Endothelial cell (in vitro differentiated cells): ENCODE measurements around the gene SLC38A10. TPM values are rescaled to one million over a fixed set of nuclear protein-coding genes. Genes with fewer than 3 reads are reported as not detected.
"Not testable (repeated sequence)": the region's sequence is repeated elsewhere in the genome, so short reads cannot be mapped to it uniquely, and the experiment has no call there.

Source experiments
- DNase-seq: peaks from one replicate; pipeline ENCODE4 v3.0.0; 2021; ENCODE audit warnings: low spot score
- H3K27ac Mint-ChIP-seq: one replicate; pipeline ENCODE4 v1.8.0; 2021; ENCODE audit warnings: mixed read lengths, inconsistent platforms; ENCODE audit not compliant: unreplicated experiment
- H3K27me3 Mint-ChIP-seq: one replicate; pipeline ENCODE4 v1.8.0; 2021; ENCODE audit warnings: mild to moderate bottlenecking, moderate library complexity, mixed read lengths, inconsistent platforms; ENCODE audit not compliant: unreplicated experiment
- H3K36me3 Mint-ChIP-seq: one replicate; pipeline ENCODE4 v1.8.0; 2021; ENCODE audit warnings: mild to moderate bottlenecking, low read depth, mixed read lengths, inconsistent platforms; ENCODE audit not compliant: unreplicated experiment
- H3K4me1 Mint-ChIP-seq: one replicate; pipeline ENCODE4 v1.8.0; 2021; ENCODE audit warnings: mild to moderate bottlenecking, mixed read lengths, inconsistent platforms; ENCODE audit not compliant: unreplicated experiment
- H3K4me3 Mint-ChIP-seq: one replicate; pipeline ENCODE4 v1.8.0; 2021; ENCODE audit warnings: mild to moderate bottlenecking, mixed read lengths, inconsistent platforms; ENCODE audit not compliant: unreplicated experiment
- H3K9me3 Mint-ChIP-seq: one replicate; pipeline ENCODE4 v1.8.0; 2021; ENCODE audit warnings: mixed read lengths, inconsistent platforms; ENCODE audit not compliant: unreplicated experiment
- CTCF ChIP-seq: fragments of 200-600 bp; sonication (generic); IDR thresholded peaks from one replicate; pipeline ENCODE4 v1.5.0; 2021; ENCODE audit warnings: antibody characterized with exemption; ENCODE audit not compliant: unreplicated experiment
- total RNA-seq: library from RNA; stranded (reverse); fragmentation: NEBNext Ultra II Directional; extraction: Animal tissue kit (Norgen Biotek cat#: 25700); gene quantifications from one replicate; pipeline ENCODE4 v1.2.1, GENCODE V29; 2021; ENCODE audit not compliant: unreplicated experiment

SLC38A10 gene
- total RNA-seq, 1 donor from 2014 or later: 57.2 TPM

- H3K36me3 Mint-ChIP-seq: peaks cover 28% of the 10 kb centered on the region
- peaks cover 12% of the 10 kb centered on the region for H3K27me3 Mint-ChIP-seq
- TF ChIP-seq CTCF: peak; percentile 44
- H3K27ac Mint-ChIP-seq: no peak overlapping the region
- no peak for DNase-seq
- peak overlapping the region; percentile 65 for H3K4me3 Mint-ChIP-seq
- no peaks in the 10 kb centered on the region for H3K9me3 Mint-ChIP-seq
- H3K4me1 Mint-ChIP-seq: peaks cover 8% of the 10 kb centered on the region
Measured at GRCh38 chr17:81230043-81230820, 64.9 kb downstream of the SLC38A10 start.

- Mint-ChIP-seq H3K27ac (no peak overlapping the region), H3K4me3 (peak overlapping the region; percentile 21), H3K36me3 (peaks cover 23% of the 10 kb centered on the region), H3K9me3 (no peaks in the 10 kb centered on the region), H3K4me1 (peaks cover 4% of the 10 kb centered on the region), H3K27me3 (peaks cover 9% of the 10 kb centered on the region)
- no peak for TF ChIP-seq CTCF
- no peak for DNase-seq
Measured at GRCh38 chr17:81229666-81229920, 65.5 kb downstream of the SLC38A10 start.

GRCh38 chr17:81228834-81229665, 66.1 kb downstream of the SLC38A10 start:
- H3K36me3 Mint-ChIP-seq: peaks cover 22% of the 10 kb centered on the region
- no peak for DNase-seq
- TF ChIP-seq CTCF: no peak
- H3K27me3 Mint-ChIP-seq: peaks cover 9% of the 10 kb centered on the region
- peaks cover 4% of the 10 kb centered on the region for H3K4me1 Mint-ChIP-seq
- no peaks in the 10 kb centered on the region for H3K9me3 Mint-ChIP-seq
- H3K4me3 Mint-ChIP-seq: no peak overlapping the region
- no peak overlapping the region for H3K27ac Mint-ChIP-seq

GRCh38 chr17:81228420-81228819, 66.7 kb downstream of the SLC38A10 start:
- peak overlapping the region; percentile 69 for H3K4me3 Mint-ChIP-seq

GRCh38 chr17:81227630-81228029, 67.5 kb downstream of the SLC38A10 start:
- not testable (repeated sequence) for DNase-seq, H3K27me3 Mint-ChIP-seq, H3K9me3 Mint-ChIP-seq, H3K4me1 Mint-ChIP-seq
- H3K36me3 Mint-ChIP-seq: peaks cover 27% of the 10 kb centered on the region
- H3K27ac Mint-ChIP-seq: peak overlapping the region; percentile 26
- peak overlapping the region; percentile 3 for H3K4me3 Mint-ChIP-seq

More at GRCh38 chr17:81228420-81228819, 66.7 kb downstream of the SLC38A10 start:
- Mint-ChIP-seq H3K36me3 (peaks cover 26% of the 10 kb centered on the region), H3K27me3 (peaks cover 9% of the 10 kb centered on the region), H3K4me1 (peaks cover 8% of the 10 kb centered on the region), H3K9me3 (no peaks in the 10 kb centered on the region), H3K27ac (no peak overlapping the region)
- TF ChIP-seq CTCF: no peak
- no peak for DNase-seq
